ENCODE results near the gene STK24.

GRCh38 chr13:98467263-98467985 is 109.5 kb downstream of the STK24 start:
- TF ChIP-seq CTCF (IDR thresholded peaks at IDR 0.05) (no peak), POLR2A (IDR thresholded peaks at IDR 0.05) (no peak)
